ENCODE measurements around the gene SIRPA. TPM values are rescaled to one million over a fixed set of nuclear protein-coding genes. Genes with fewer than 3 reads are reported as not detected.

Gene SIRPA
- total RNA-seq, 3 donors from 2014 or later (not counting 1 experiment from before 2014, with no cell fraction given): 1.3 to 7.5 (median 2.3) TPM

GRCh38 chr20:1900321-1900801 is 5.2 kb downstream of the SIRPA start:
- H3K27me3 Mint-ChIP-seq (ENCODE audit: low read depth in 2 of 2): peaks cover 32 to 35% of the 10 kb centered on the region in 2 donors
- H3K27me3 ChIP-seq (ENCODE audit: control insufficient read depth, insufficient read depth, low read length): peaks cover 6% of the 10 kb centered on the region
- no peak overlapping the region for H3K4me3 ChIP-seq (ENCODE audit: low read length)
- no peaks in the 10 kb centered on the region for H3K36me3 ChIP-seq (ENCODE audit: control insufficient read depth, insufficient read depth, low read length)
- WGBS (ENCODE audit: insufficient coverage): 62% methylated on average over 10 of the region's 10 CpGs
- H3K4me3 Mint-ChIP-seq: no peak overlapping the region
- no peaks in the 10 kb centered on the region for H3K9me3 Mint-ChIP-seq
- no peak for TF ChIP-seq CTCF (IDR thresholded peaks at IDR 0.05)
- ATAC-seq (no peak), DNase-seq (no peak)
- H3K4me1 Mint-ChIP-seq: no peaks in the 10 kb centered on the region
- H3K27ac Mint-ChIP-seq: no peak overlapping the region
- peaks cover 28% of the 10 kb centered on the region for H3K4me1 ChIP-seq (ENCODE audit: control insufficient read depth, insufficient read depth, low read length)
- H3K27ac ChIP-seq (ENCODE audit: low read length): no peak overlapping the region
- no peaks in the 10 kb centered on the region for H3K9me3 ChIP-seq (ENCODE audit: control insufficient read depth, insufficient read depth, low read length)
- no peaks in the 10 kb centered on the region for H3K36me3 Mint-ChIP-seq
- intact Hi-C loops (cut with micrococcal nuclease): no loop called here

GRCh38 chr20:1901704-1902103 is 6.5 kb downstream of the SIRPA start:
- Histone ChIP-seq H3K27me3 (ENCODE audit: control insufficient read depth, insufficient read depth, low read length) (no peaks in the 10 kb centered on the region), H3K4me3 (ENCODE audit: low read length) (no peak overlapping the region), H3K27ac (ENCODE audit: low read length) (no peak overlapping the region), H3K36me3 (ENCODE audit: control insufficient read depth, insufficient read depth, low read length) (no peaks in the 10 kb centered on the region), H3K9me3 (ENCODE audit: control insufficient read depth, insufficient read depth, low read length) (no peaks in the 10 kb centered on the region), H3K4me1 (ENCODE audit: control insufficient read depth, insufficient read depth, low read length) (peaks cover 18% of the 10 kb centered on the region)
- H3K36me3 Mint-ChIP-seq: no peaks in the 10 kb centered on the region
- 93% methylated on average over 18 of the region's 18 CpGs for WGBS (ENCODE audit: insufficient coverage)
- H3K4me3 Mint-ChIP-seq: no peak overlapping the region
- intact Hi-C loops (cut with micrococcal nuclease): no loop called here
- no peaks in the 10 kb centered on the region for H3K4me1 Mint-ChIP-seq
- H3K27me3 Mint-ChIP-seq (ENCODE audit: low read depth in 2 of 2): peaks cover 18 to 31% of the 10 kb centered on the region in 2 donors
- H3K9me3 Mint-ChIP-seq: no peaks in the 10 kb centered on the region
- DNase-seq (no peak), ATAC-seq (no peak)
- H3K27ac Mint-ChIP-seq: no peak overlapping the region
- TF ChIP-seq CTCF (IDR thresholded peaks at IDR 0.05): no peak

GRCh38 chr20:1902188-1902587 is 7.0 kb downstream of the SIRPA start:
- no peak overlapping the region for H3K4me3 ChIP-seq (ENCODE audit: low read length)
- H3K4me3 Mint-ChIP-seq: no peak overlapping the region
- no peaks in the 10 kb centered on the region for H3K36me3 Mint-ChIP-seq
- H3K9me3 Mint-ChIP-seq: no peaks in the 10 kb centered on the region
- H3K27ac ChIP-seq (ENCODE audit: low read length): no peak overlapping the region
- H3K27me3 ChIP-seq (ENCODE audit: control insufficient read depth, insufficient read depth, low read length): no peaks in the 10 kb centered on the region
- ATAC-seq (no peak), DNase-seq (no peak)
- no peaks in the 10 kb centered on the region for H3K9me3 ChIP-seq (ENCODE audit: control insufficient read depth, insufficient read depth, low read length)
- no peaks in the 10 kb centered on the region for H3K4me1 Mint-ChIP-seq
- no peak overlapping the region for H3K27ac Mint-ChIP-seq
- TF ChIP-seq CTCF (IDR thresholded peaks at IDR 0.05): no peak
- WGBS (ENCODE audit: insufficient coverage): 86% methylated on average over 4 of the region's 4 CpGs
- intact Hi-C loops (cut with micrococcal nuclease): no loop called here
- H3K27me3 Mint-ChIP-seq (ENCODE audit: low read depth in 2 of 2): peaks cover 14 to 26% of the 10 kb centered on the region in 2 donors
- peaks cover 13% of the 10 kb centered on the region for H3K4me1 ChIP-seq (ENCODE audit: control insufficient read depth, insufficient read depth, low read length)
- H3K36me3 ChIP-seq (ENCODE audit: control insufficient read depth, insufficient read depth, low read length): no peaks in the 10 kb centered on the region

- no peaks in the 10 kb centered on the region for H3K36me3 ChIP-seq (ENCODE audit: control insufficient read depth, insufficient read depth, low read length)
- H3K36me3 Mint-ChIP-seq: no peaks in the 10 kb centered on the region
- WGBS (ENCODE audit: insufficient coverage): 88% methylated on average over 8 of the region's 9 CpGs
These were observed 8.9 kb downstream of the SIRPA start for GRCh38 chr20:1904135-1904534.

More at GRCh38 chr20:1904135-1904534, 8.9 kb downstream of the SIRPA start:
- Mint-ChIP-seq H3K9me3 (no peaks in the 10 kb centered on the region), H3K4me3 (no peak overlapping the region), H3K27me3 (ENCODE audit: low read depth in 2 of 2) (peaks cover 7 to 8% of the 10 kb centered on the region in 2 donors), H3K27ac (no peak overlapping the region), H3K4me1 (no peaks in the 10 kb centered on the region)
- DNase-seq (no peak), ATAC-seq (no peak)
- no peaks in the 10 kb centered on the region for H3K4me1 ChIP-seq (ENCODE audit: control insufficient read depth, insufficient read depth, low read length)
- H3K9me3 ChIP-seq (ENCODE audit: control insufficient read depth, insufficient read depth, low read length): no peaks in the 10 kb centered on the region
- no peak for TF ChIP-seq CTCF (IDR thresholded peaks at IDR 0.05)
- H3K27ac ChIP-seq (ENCODE audit: low read length): no peak overlapping the region
- no peak overlapping the region for H3K4me3 ChIP-seq (ENCODE audit: low read length)
- intact Hi-C loops (cut with micrococcal nuclease): no loop called here
- no peaks in the 10 kb centered on the region for H3K27me3 ChIP-seq (ENCODE audit: control insufficient read depth, insufficient read depth, low read length)

All from natural killer cell (primary cell).